Spleen (tissue), 11 donors: Measurements from ENCODE around the gene BLOC1S4. TPM values are rescaled to one million over a fixed set of nuclear protein-coding genes. Genes with fewer than 3 reads are reported as not detected.

Experiments used
- DNase-seq: peaks from one replicate; pipeline ENCODE4 v3.0.0-alpha.2; 2020
- H3K27ac ChIP-seq, 8 donors: fragments of 200-600 bp; sonication (generic) in 7 of 8; 1 replicate in 4 of 8; 2 replicates in 4 of 8; pipeline versions ENCODE4 v1.5.0 to v1.8.0; 2016 to 2021; ENCODE audit warnings: inconsistent platforms in 4 of 8, mild to moderate bottlenecking in 4 of 8, moderate library complexity in 1 of 8
- H3K27me3 ChIP-seq, 7 donors: fragments of 200-600 bp; sonication (generic) in 6 of 7; replicated peaks in 1 of 7; 1 replicate in 4 of 7; 2 replicates in 3 of 7; pipeline versions ENCODE4 v1.5.0 to v1.8.0; 2016 to 2021; ENCODE audit warnings: inconsistent platforms in 3 of 7, mild to moderate bottlenecking in 1 of 7
- H3K36me3 ChIP-seq, 6 donors: fragments of 200-600 bp; sonication (generic) in 5 of 6; 1 replicate in 4 of 6; 2 replicates in 2 of 6; pipeline versions ENCODE4 v1.5.0 to v1.8.0; 2016 to 2021; ENCODE audit warnings: inconsistent platforms in 2 of 6
- H3K4me1 ChIP-seq, 6 donors: fragments of 200-600 bp; sonication (generic) in 5 of 6; 1 replicate in 3 of 6; 2 replicates in 3 of 6; pipeline versions ENCODE4 v1.5.0 to v1.8.0; 2016 to 2021; ENCODE audit warnings: inconsistent platforms in 3 of 6
- H3K4me3 ChIP-seq, 8 donors: fragments of 200-600 bp; sonication (generic) in 7 of 8; 1 replicate in 4 of 8; 2 replicates in 4 of 8; pipeline versions ENCODE4 v1.5.0 to v1.8.0; 2016 to 2021; ENCODE audit warnings: inconsistent platforms in 4 of 8, mild to moderate bottlenecking in 4 of 8, moderate library complexity in 2 of 8
- H3K9me3 ChIP-seq, 8 donors: fragments of 200-600 bp; sonication (generic) in 7 of 8; 1 replicate in 4 of 8; 2 replicates in 4 of 8; pipeline versions ENCODE4 v1.5.0 to v1.8.0; 2016 to 2021; ENCODE audit warnings: inconsistent platforms in 4 of 8
- POLR2A ChIP-seq, 3 donors: fragments of 450-650 bp; IDR thresholded peaks; one replicate each; pipeline ENCODE4 v1.5.1; 2017; ENCODE audit warnings: antibody characterized with exemption in 3 of 3, mild to moderate bottlenecking in 1 of 3
- POLR2AphosphoS5 ChIP-seq, 3 donors: sonication (generic); formaldehyde crosslinking; IDR thresholded peaks; one replicate each; pipeline ENCODE4 v1.5.1; 2017; ENCODE audit warnings: antibody characterized with exemption in 3 of 3
- WGBS, 5 donors: extraction: QIAGEN DNeasy Blood & Tissue Kit in 3 of 5; methylation state at CpG; one replicate each; pipeline versions ENCODE4 v1.1.5 to v1.1.7; 2013 to 2018; 5-methylcytosine and 5-hydroxymethylcytosine counted together
- intact Hi-C: fragments of 100-400 bp; cut with DNase I; formaldehyde crosslinking; loops from one replicate; pipeline ENCODE4 v1.15.0; 2023; ENCODE audit warnings: low total_unique reads
- polyA plus RNA-seq, 3 donors: library from polyadenylated mRNA; stranded (reverse); fragments of 200-250 nt; gene quantifications; one replicate each; pipeline ENCODE4 v1.2.1, GENCODE V29; 2013
- total RNA-seq, 7 donors: library from RNA; depleted of rRNA in 3 of 7; stranded (reverse); fragments of >200 nt in 3 of 7; fragmentation: NEBNext Ultra II Directional in 4 of 7; extraction: Animal tissue kit (Norgen Biotek cat#: 25700) in 4 of 7; gene quantifications; one replicate each; pipeline versions ENCODE4 v1.1.0 to v1.2.1, GENCODE V29; 2016 to 2021
- TF ChIP-seq, protein P1 (sequence below), 11 experiments: fragments of 200-600 bp in 7 of 11; fragments of 450-650 bp in 4 of 11; sonication (generic) in 4 of 11; IDR thresholded peaks in 8 of 11; conservative IDR thresholded peaks in 3 of 11; 1 replicate in 7 of 11; 2 replicates in 4 of 11; pipeline versions ENCODE4 v1.4.0 to v1.8.0; 2016 to 2021; ENCODE audit warnings: antibody characterized with exemption in 11 of 11, inconsistent platforms in 4 of 11, mild to moderate bottlenecking in 1 of 11
- donor health status: healthy with polysubstance abuse.
- donor health status: DM: no; HTN: no; CAD: no; lungs with moderate emphysema.
- donor health status: DM: no; HTN: no; CAD: no.
- donor health status: Bipolar disorder and iron deficiency.
- donor health status: healthy.
- donor health status: DM: no; HTN: no; CAD: no.
- donor health status: DM: yes; HTN: yes; CAD: no.

BLOC1S4 gene
- total and polyA plus RNA-seq, 10 donors = 13.4 to 24.2 (median 19.0) TPM

DNA sequence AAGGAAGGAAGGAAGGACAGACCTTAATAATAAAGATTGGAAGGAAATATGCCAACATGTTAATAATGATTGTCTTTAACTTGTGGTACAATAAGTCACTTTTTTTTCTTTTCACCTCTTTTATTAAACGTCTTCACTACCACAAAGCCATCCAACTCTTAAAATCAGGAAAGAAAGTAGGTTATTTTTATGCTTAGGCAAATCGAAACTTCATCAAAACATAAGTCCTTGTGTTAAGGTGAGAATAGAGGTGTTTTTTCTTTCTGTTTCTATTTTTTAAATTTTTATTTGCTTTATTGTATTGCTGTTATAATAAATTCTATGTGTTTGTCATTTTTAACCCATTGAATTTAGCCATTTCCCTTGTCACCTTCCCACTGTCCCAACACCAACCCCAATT lies 26.5 kb downstream of the BLOC1S4 start:
- TF ChIP-seq, protein P1, sequence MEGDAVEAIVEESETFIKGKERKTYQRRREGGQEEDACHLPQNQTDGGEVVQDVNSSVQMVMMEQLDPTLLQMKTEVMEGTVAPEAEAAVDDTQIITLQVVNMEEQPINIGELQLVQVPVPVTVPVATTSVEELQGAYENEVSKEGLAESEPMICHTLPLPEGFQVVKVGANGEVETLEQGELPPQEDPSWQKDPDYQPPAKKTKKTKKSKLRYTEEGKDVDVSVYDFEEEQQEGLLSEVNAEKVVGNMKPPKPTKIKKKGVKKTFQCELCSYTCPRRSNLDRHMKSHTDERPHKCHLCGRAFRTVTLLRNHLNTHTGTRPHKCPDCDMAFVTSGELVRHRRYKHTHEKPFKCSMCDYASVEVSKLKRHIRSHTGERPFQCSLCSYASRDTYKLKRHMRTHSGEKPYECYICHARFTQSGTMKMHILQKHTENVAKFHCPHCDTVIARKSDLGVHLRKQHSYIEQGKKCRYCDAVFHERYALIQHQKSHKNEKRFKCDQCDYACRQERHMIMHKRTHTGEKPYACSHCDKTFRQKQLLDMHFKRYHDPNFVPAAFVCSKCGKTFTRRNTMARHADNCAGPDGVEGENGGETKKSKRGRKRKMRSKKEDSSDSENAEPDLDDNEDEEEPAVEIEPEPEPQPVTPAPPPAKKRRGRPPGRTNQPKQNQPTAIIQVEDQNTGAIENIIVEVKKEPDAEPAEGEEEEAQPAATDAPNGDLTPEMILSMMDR (IDR thresholded peaks at IDR 0.05 in 8 of 11, conservative IDR thresholded peaks at IDR 0.05 in 3 of 11) = no peak
- no peak for TF ChIP-seq POLR2AphosphoS5 (IDR thresholded peaks at IDR 0.05)
- no peak for TF ChIP-seq POLR2A (IDR thresholded peaks at IDR 0.05)
- no peak overlapping the region for H3K4me3 ChIP-seq
- no peak for DNase-seq
- H3K9me3 ChIP-seq = no peaks in the 10 kb centered on the region
- no peaks in the 10 kb centered on the region for H3K27me3 ChIP-seq
- H3K4me1 ChIP-seq = peaks cover 0 to 12% (median 6%) of the 10 kb centered on the region in 6 donors
- 49 to 63% (median 60%) methylated on average over 2 of the region's 2 CpGs for WGBS, 5 donors
- H3K36me3 ChIP-seq = no peaks in the 10 kb centered on the region
- H3K27ac ChIP-seq = no peak overlapping the region
- intact Hi-C loops = loop anchor here (10.0 kb wide), 1 partner anchor 442 kb away; no protein-coding TSS in a partner anchor

DNA sequence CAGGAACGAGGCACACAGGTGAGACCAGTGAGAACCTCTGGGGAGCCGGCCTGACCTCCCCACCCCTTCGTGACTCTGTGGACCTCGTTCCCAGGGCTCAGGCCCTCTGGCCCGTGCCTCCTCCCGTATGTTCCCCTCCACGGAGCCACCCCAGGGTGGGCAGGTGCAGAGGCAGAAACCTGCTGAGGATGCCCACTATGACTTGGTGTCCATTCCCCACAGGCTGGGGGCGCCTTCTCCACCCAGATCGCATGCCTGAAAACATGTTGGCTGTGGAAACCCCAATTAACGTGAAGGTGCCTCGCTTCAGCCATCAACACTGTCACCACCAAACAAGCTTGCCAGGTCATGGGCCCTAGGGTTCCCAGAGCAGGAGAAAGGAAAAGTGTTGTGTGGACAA lies 27.0 kb downstream of the BLOC1S4 start:
- Histone ChIP-seq H3K27ac (no peak overlapping the region), H3K9me3 (no peaks in the 10 kb centered on the region), H3K4me1 (peaks cover 0 to 17% (median 8%) of the 10 kb centered on the region in 6 donors), H3K27me3 (no peaks in the 10 kb centered on the region), H3K4me3 (no peak overlapping the region), H3K36me3 (no peaks in the 10 kb centered on the region)
- TF ChIP-seq, protein P1 (IDR thresholded peaks at IDR 0.05 in 8 of 11, conservative IDR thresholded peaks at IDR 0.05 in 3 of 11) = no peak
- TF ChIP-seq POLR2AphosphoS5 (IDR thresholded peaks at IDR 0.05) (no peak), POLR2A (IDR thresholded peaks at IDR 0.05) (no peak)
- 80 to 90% (median 84%) methylated on average over 11 of the region's 11 CpGs for WGBS, 5 donors
- peak; percentile 62 for DNase-seq
- intact Hi-C loops = loop anchor here (10.0 kb wide), 1 partner anchor 442 kb away; no protein-coding TSS in a partner anchor

DNA sequence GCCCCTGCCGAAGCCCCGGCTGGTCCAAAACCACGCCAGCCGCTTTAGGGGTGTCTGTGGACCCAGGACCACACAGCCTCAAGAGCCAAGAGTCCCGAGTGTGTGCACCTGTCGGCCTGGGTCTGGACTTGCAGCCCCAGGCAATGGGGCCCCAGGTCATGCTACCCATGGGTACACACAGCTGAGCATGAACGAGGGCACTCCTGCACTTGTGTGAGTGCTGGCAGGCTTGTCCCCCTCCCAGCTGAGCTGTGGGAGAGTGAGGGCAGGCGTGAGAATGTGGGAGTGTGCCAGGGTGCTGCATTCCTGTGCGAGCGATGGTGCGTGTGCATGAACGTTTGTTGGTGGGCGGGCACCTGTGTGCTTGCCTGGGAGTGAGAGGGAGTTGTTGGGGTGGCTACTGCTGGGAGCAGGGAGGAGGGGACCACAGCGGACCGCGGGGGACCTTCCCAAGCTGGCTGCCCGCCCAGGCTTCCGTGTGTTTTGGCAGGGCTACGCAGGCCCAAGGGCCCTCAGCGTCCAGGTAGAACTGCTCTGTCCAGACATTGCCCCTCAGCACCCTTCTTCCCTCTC lies 30.8 kb downstream of the BLOC1S4 start:
- 71 to 80% (median 79%) methylated on average over 18 to 20 of the region's 20 CpGs for WGBS, 5 donors
- H3K4me1 ChIP-seq = peaks cover 6 to 55% (median 27%) of the 10 kb centered on the region in 6 donors

More for the DNA sequence above, 30.8 kb downstream of the BLOC1S4 start:
- no peaks in the 10 kb centered on the region for H3K36me3 ChIP-seq
- peak; percentile 68 for DNase-seq
- peak overlapping the region in 1 of 8 donors; percentile 76 for H3K27ac ChIP-seq
- no peaks in the 10 kb centered on the region for H3K9me3 ChIP-seq
- intact Hi-C loops = loop anchor here (10.0 kb wide), 1 partner anchor 438 kb away; no protein-coding TSS in a partner anchor
- no peak overlapping the region for H3K4me3 ChIP-seq
- TF ChIP-seq, protein P1 (IDR thresholded peaks at IDR 0.05 in 8 of 11, conservative IDR thresholded peaks at IDR 0.05 in 3 of 11) = no peak
- TF ChIP-seq POLR2A (IDR thresholded peaks at IDR 0.05) (no peak), POLR2AphosphoS5 (IDR thresholded peaks at IDR 0.05) (no peak)
- H3K27me3 ChIP-seq = no peaks in the 10 kb centered on the region
